CD4-positive, alpha-beta T cell (primary cell): ENCODE measurements around the gene NOS3. TPM values are rescaled to one million over a fixed set of nuclear protein-coding genes. Genes with fewer than 3 reads are reported as not detected.

Source experiments
- ATAC-seq: fragments of 200-7000 bp; cut with Tn5 transposase; one replicate; pipeline ENCODE4 v1.10.0; 2022; ENCODE audit warnings: mild to moderate bottlenecking; ENCODE audit not compliant: poor library complexity
- CTCF ChIA-PET: fragments of 350-600 bp; sonication (Branson Sonifier 250); formaldehyde crosslinking; loops from one replicate; lab custom pipeline; 2021; ENCODE audit warnings: antibody characterized with exemption, inconsistent platforms; lab: Charles Lee
- POLR2A ChIA-PET: fragments of 350-600 bp; sonication (Branson Sonifier 250); formaldehyde crosslinking; loops from one replicate; lab custom pipeline; 2021; ENCODE audit warnings: antibody characterized with exemption, inconsistent platforms; lab: Charles Lee
- DNase-seq, 14 experiments: peaks; one replicate each; pipeline ENCODE4 v3.0.0-alpha.2; 2013 to 2020; ENCODE audit warnings: mixed read lengths in 2 of 14
- H3K27ac ChIP-seq, 2 donors: one replicate each; pipeline versions ENCODE4 v1.5.1 to v1.7.0; 2013; ENCODE audit warnings: low read length in 2 of 2, low read depth in 1 of 2, mild to moderate bottlenecking in 1 of 2
- H3K27me3 ChIP-seq, 2 experiments: 1 replicate in 1 of 2; 2 replicates in 1 of 2; pipeline versions ENCODE4 v1.6.1 to v1.7.0; 2013; ENCODE audit warnings: low read length in 2 of 2, control low read depth in 1 of 2, mild to moderate bottlenecking in 1 of 2, moderate library complexity in 1 of 2; ENCODE audit not compliant: insufficient read depth in 2 of 2, control insufficient read depth in 1 of 2
- H3K36me3 ChIP-seq: one replicate; pipeline ENCODE4 v1.6.1; 2013; ENCODE audit warnings: low read length, control low read depth; ENCODE audit not compliant: insufficient read depth
- H3K4me1 ChIP-seq: one replicate; pipeline ENCODE4 v1.6.1; 2013; ENCODE audit warnings: low read length, control low read depth; ENCODE audit not compliant: insufficient read depth
- H3K4me3 ChIP-seq: one replicate; pipeline ENCODE4 v1.5.1; 2013; ENCODE audit warnings: mild to moderate bottlenecking, low read length, moderate library complexity
- H3K9me3 ChIP-seq, 2 experiments: 1 replicate in 1 of 2; 2 replicates in 1 of 2; pipeline versions ENCODE4 v1.6.1 to v1.7.0; 2013; ENCODE audit warnings: low read length in 2 of 2, mild to moderate bottlenecking in 2 of 2, control low read depth in 1 of 2, moderate library complexity in 1 of 2; ENCODE audit not compliant: control insufficient read depth in 1 of 2, insufficient read depth in 1 of 2
- H3K27ac Mint-ChIP-seq: one replicate; pipeline ENCODE4 v1.8.0; 2020; ENCODE audit warnings: mixed read lengths
- H3K27me3 Mint-ChIP-seq: one replicate; pipeline ENCODE4 v1.8.0; 2021; ENCODE audit warnings: mixed read lengths
- H3K36me3 Mint-ChIP-seq: one replicate; pipeline ENCODE4 v1.8.0; 2021; ENCODE audit warnings: low read depth, mixed read lengths
- H3K4me1 Mint-ChIP-seq: one replicate; pipeline ENCODE4 v1.8.0; 2021; ENCODE audit warnings: low read depth, mixed read lengths
- H3K4me3 Mint-ChIP-seq: one replicate; pipeline ENCODE4 v1.8.0; 2020; ENCODE audit warnings: mild to moderate bottlenecking, mixed read lengths
- H3K9me3 Mint-ChIP-seq: one replicate; pipeline ENCODE4 v1.8.0; 2020; ENCODE audit warnings: mixed read lengths
- intact Hi-C, 2 experiments: fragments of 100-400 bp; cut with DNase I in 1 of 2; cut with micrococcal nuclease in 1 of 2; formaldehyde crosslinking; loops; one replicate each; pipeline versions ENCODE4 v1.15.1 to v1.9.0; 2023 to 2025; cut with DNase I, micrococcal nuclease
- total RNA-seq, 174 experiments: library from RNA in 2 of 174; stranded (reverse) in 2 of 174; gene quantifications; one replicate each; pipeline ENCODE4 v1.2.3 and lab custom pipeline; 2021 to 2026
- TF ChIP-seq, protein P1 (sequence below): fragments of 200-600 bp; IDR thresholded peaks from one replicate; pipeline ENCODE4 v1.8.0; 2022; ENCODE audit warnings: antibody characterized with exemption, mild to moderate bottlenecking

Gene NOS3
- total RNA-seq, 2 experiments from 2014 or later = 3.9 to 7.1 TPM

DNA sequence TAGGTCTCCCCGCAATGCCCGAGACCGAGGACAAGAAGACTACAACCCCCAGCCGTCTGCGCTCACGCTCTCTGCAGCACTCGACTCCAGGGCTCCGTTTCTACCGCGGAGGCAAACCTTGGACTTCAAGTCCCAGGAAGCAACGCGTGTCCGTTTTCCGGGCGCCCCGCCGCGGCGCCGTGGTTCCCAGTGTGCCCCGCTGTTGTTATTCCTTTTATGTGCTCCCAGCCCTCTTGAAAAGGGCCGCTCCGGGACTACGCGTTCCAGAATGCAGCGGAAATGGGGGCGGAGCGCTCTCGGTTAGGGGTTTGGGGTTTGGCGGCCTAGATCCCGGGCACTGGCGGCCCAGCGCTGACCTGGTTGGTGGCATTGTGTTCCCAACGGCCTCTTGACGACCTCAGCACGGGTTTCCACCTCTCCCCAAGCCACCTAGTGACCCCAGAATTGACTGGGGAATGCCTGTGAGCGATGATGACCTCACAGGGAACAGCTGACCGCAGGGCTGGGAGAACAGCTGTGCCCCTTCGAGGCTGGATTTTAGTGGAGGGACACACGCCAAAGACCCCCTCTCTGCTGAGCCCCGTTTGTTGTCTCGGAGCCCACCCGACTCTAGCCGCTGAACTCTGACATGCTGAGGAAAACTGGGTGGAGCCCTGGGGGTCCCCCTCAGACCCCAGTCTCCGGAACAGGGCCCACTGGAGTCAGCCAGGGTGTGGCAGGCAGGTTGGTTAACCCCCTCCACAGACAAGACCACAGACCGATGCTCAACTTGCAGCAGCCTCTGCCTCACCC is 67.4 kb downstream of the NOS3 start:
- intact Hi-C loops = loop anchor here (1.0 to 10.0 kb wide), 7 partner anchors 25 to 1343 kb away; partner anchors contain the start of genes TMUB1 (in 2 of the 2), ABCB8 (in 1 of the 2), CHPF2 (in 1 of the 2) and ZNF467 (in 1 of the 2)
- POLR2A ChIA-PET = interaction anchor here (0.7 to 2.8 kb wide), 10 partner anchors 9 to 283 kb away, joined by 3 to 17 read pairs (median 4); partner anchors contain the start of genes ABCB8, FASTK, NUB1 and TMUB1

DNA sequence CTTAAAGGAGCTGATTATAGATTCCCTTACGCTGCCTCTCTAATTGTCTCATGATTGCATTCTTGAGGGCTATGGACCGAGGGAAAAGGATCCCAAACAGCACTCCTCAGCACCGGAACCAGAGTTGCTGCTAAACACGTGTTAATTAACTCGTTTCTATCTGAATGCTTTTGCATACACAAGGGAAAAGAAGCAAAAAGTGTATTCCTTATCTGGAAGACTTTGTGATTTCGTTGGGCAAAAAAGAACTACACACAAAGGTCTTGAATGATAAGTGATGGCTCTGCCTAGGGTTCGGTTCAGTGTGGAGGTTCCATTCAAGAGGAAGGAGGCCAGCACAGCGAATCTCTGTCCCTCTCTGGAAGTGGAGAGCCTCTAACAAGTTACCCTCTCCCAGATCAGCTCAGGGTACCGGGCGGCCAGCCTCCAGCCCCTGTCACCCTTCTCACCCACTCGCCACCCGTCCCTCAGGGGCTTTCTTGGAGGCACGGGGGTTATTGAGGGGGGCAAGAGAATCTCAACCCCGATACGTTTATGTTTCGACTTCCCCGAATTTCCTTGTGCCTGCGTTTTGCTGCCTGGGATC is 68.1 kb downstream of the NOS3 start:
- Mint-ChIP-seq H3K4me1 (peaks cover 42% of the 10 kb centered on the region), H3K9me3 (no peaks in the 10 kb centered on the region), H3K4me3 (peak overlapping the region; percentile 96), H3K27ac (peak overlapping the region; percentile 91), H3K36me3 (peaks cover 11% of the 10 kb centered on the region), H3K27me3 (no peaks in the 10 kb centered on the region)
- peaks cover 46% of the 10 kb centered on the region for H3K4me1 ChIP-seq
- TF ChIP-seq, protein P1, sequence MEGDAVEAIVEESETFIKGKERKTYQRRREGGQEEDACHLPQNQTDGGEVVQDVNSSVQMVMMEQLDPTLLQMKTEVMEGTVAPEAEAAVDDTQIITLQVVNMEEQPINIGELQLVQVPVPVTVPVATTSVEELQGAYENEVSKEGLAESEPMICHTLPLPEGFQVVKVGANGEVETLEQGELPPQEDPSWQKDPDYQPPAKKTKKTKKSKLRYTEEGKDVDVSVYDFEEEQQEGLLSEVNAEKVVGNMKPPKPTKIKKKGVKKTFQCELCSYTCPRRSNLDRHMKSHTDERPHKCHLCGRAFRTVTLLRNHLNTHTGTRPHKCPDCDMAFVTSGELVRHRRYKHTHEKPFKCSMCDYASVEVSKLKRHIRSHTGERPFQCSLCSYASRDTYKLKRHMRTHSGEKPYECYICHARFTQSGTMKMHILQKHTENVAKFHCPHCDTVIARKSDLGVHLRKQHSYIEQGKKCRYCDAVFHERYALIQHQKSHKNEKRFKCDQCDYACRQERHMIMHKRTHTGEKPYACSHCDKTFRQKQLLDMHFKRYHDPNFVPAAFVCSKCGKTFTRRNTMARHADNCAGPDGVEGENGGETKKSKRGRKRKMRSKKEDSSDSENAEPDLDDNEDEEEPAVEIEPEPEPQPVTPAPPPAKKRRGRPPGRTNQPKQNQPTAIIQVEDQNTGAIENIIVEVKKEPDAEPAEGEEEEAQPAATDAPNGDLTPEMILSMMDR = no peak
- peak overlapping the region; percentile 89 for H3K4me3 ChIP-seq
- intact Hi-C loops = loop anchor here (1.0 to 10.0 kb wide), 7 partner anchors 21 to 1344 kb away; partner anchors contain the start of genes TMUB1 (in 2 of the 2), ABCB8 (in 1 of the 2), CHPF2 (in 1 of the 2) and FASTK (in 1 of the 2)
- ChIA-PET CTCF (interaction anchor here (0.8 to 2.0 kb wide), 6 partner anchors 25 to 65 kb away, joined by 3 to 8 read pairs (median 6); partner anchors contain the start of genes ABCB8 and TMUB1), POLR2A (interaction anchor here (0.7 to 2.8 kb wide), 10 partner anchors 8 to 283 kb away, joined by 3 to 17 read pairs (median 4); partner anchors contain the start of genes ABCB8, FASTK, NUB1 and TMUB1)
- DNase-seq = peak in 2 of 14 experiments; percentile 17 to 45
- no peaks in the 10 kb centered on the region for H3K9me3 ChIP-seq
- H3K27ac ChIP-seq = peak overlapping the region; percentile 69 to 71
- H3K36me3 ChIP-seq = peaks cover 7% of the 10 kb centered on the region
- no peak for ATAC-seq
- H3K27me3 ChIP-seq = no peaks in the 10 kb centered on the region

More for the DNA sequence above, 67.4 kb downstream of the NOS3 start:
- Mint-ChIP-seq H3K9me3 (no peaks in the 10 kb centered on the region), H3K4me3 (peak overlapping the region; percentile 96), H3K4me1 (peaks cover 42% of the 10 kb centered on the region), H3K36me3 (peaks cover 5% of the 10 kb centered on the region), H3K27me3 (no peaks in the 10 kb centered on the region), H3K27ac (peak overlapping the region; percentile 91)
- Histone ChIP-seq H3K27me3 (no peaks in the 10 kb centered on the region), H3K4me1 (peaks cover 49% of the 10 kb centered on the region), H3K9me3 (no peaks in the 10 kb centered on the region), H3K36me3 (peaks cover 7% of the 10 kb centered on the region), H3K27ac (peak overlapping the region; percentile 69 to 71), H3K4me3 (peak overlapping the region; percentile 89)
- DNase-seq (peak; percentile 92 to 100 (median 96)), ATAC-seq (peak; percentile 94)
- TF ChIP-seq, protein P1 = no peak
- CTCF ChIA-PET = interaction anchor here (0.8 to 2.0 kb wide), 6 partner anchors 25 to 65 kb away, joined by 3 to 8 read pairs (median 6); partner anchors contain the start of genes ABCB8 and TMUB1
